Adrenal gland (tissue), 5 donors: Measurements from ENCODE around the gene SYT1.

ENCODE experiments used
- CTCF ChIP-seq, 6 experiments: fragments of 450-650 bp in 4 of 6; fragments of 200-600 bp in 2 of 6; sonication (generic) in 1 of 6; IDR thresholded peaks; 1 replicate in 5 of 6; 2 replicates in 1 of 6; pipeline versions ENCODE4 v1.5.1 to v1.8.0; 2016 to 2021; ENCODE audit warnings: antibody characterized with exemption in 6 of 6, mild to moderate bottlenecking in 2 of 6, moderate library complexity in 1 of 6
- POLR2A ChIP-seq, 2 donors: fragments of 450-650 bp; IDR thresholded peaks; one replicate each; pipeline ENCODE4 v1.6.1; 2017; ENCODE audit warnings: antibody characterized with exemption in 2 of 2, mild to moderate bottlenecking in 2 of 2, moderate library complexity in 1 of 2
- donor health status: DM: no; HTN: no; CAD: no.

- no peak for TF ChIP-seq CTCF (IDR thresholded peaks at IDR 0.05)
- no peak for TF ChIP-seq POLR2A (IDR thresholded peaks at IDR 0.05)
Measured at GRCh38 chr12:79274501-79275064, 410.0 kb downstream of the SYT1 start.
